HG02571 (cell line): ENCODE data around the gene ZBTB21.
"Not testable (repeated sequence)": the region's sequence is repeated elsewhere in the genome, so short reads cannot be mapped to it uniquely, and the experiment has no call there.

Source experiments
- ATAC-seq: cut with Tn5 transposase; IDR thresholded peaks from one replicate; pipeline ENCODE4 v1.9.1; 2021; ENCODE audit warnings: mild to moderate bottlenecking, moderate library complexity; ENCODE audit not compliant: unreplicated experiment

Gene ZBTB21

DNA sequence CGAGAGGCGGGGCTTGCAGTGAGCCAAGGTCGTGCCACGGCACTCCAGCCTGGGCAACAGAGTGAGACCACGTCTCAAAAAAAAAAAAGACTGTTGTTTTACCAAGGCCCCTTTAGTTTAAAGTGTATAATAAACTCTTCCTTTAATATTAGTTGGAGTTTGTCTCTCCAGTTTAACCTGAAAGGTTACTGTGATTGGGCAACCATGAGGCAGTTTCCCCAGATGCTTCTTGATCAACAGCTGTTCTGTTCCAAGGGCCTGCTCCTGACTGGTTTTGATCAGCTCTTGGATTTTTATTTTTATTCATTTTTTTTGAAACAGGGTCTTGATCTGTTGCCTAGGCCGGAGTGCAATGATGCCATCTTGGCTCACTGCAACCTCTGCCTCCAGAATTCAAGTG is 38.3 kb downstream of the ZBTB21 start:
- ATAC-seq = no peak

DNA sequence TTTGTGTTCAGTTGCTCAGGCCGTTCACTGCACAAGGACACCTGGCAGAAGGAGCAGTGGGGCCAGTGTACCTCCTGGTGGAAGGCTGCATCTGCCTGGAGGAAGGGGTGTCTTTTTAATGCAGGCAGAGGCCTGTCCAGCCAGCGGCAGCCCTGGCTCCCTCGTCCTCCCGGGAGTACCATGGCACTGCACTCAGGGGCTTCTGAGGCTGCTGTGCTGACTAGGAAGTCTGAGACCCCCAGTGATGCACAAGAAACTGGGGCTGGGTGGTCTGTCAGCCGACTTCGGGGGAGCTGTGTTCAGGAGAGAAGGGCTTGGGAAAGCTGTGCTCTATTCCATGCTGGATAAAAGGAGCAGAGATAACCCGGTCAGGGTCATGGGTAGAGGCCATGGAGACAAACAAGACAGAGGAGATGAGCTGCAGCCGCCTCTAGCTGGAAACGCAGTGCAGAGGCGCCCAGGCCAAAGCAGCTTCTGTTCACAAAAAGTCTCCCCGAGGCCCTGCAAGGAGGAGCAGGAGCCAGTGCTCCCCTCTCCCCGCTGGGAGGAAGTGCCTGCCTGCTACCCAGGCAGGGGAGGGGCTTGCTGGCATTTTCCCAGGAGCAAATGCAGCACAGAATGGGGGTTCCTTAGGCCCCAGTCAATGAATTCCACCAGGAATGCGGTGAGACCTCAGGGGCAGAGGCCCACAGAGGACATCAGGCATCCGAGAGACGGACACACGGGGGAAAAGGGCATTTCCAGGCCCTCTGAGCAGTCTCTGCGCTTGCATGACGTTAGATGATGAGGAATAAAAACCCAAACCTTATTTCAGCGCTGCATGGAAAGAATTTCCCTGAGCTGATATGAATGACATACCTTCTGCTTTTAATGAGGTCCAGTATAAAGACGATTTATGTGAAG is 39.2 kb downstream of the ZBTB21 start:
- ATAC-seq = no peak

DNA sequence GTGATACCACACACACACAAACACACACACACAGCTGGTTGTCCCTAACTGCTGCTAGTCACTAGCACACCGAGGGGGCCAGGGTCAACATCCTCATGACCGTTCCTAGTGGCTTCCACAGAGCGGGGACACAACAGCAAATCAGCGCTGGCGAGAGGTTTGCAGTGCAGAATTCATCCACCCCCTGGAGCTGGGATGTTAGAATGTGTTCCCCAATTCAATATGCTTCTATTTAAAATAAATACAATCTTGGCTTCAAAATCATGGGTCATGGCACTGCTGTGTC is 40.1 kb downstream of the ZBTB21 start:
- ATAC-seq = no peak

DNA sequence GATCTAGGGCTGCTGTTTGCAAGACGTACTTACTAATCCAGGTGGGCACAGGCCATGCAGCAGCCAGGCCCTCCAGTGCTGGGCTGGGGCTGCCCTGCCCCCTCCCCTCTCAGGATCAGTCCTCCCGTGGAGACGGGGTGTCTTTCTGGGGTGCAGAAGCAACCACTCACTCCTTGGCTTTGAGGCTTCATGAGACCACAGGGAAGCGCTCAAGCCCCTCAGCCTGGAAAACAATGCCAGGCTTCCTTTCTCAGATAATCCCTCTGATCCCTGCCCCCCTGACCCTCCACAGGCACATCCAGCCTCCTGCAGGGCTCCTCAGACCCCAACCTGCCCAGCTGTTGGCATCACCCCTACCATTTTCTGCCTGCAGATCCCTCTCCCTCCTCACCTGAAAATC is 42.5 kb downstream of the ZBTB21 start:
- ATAC-seq = no peak

DNA sequence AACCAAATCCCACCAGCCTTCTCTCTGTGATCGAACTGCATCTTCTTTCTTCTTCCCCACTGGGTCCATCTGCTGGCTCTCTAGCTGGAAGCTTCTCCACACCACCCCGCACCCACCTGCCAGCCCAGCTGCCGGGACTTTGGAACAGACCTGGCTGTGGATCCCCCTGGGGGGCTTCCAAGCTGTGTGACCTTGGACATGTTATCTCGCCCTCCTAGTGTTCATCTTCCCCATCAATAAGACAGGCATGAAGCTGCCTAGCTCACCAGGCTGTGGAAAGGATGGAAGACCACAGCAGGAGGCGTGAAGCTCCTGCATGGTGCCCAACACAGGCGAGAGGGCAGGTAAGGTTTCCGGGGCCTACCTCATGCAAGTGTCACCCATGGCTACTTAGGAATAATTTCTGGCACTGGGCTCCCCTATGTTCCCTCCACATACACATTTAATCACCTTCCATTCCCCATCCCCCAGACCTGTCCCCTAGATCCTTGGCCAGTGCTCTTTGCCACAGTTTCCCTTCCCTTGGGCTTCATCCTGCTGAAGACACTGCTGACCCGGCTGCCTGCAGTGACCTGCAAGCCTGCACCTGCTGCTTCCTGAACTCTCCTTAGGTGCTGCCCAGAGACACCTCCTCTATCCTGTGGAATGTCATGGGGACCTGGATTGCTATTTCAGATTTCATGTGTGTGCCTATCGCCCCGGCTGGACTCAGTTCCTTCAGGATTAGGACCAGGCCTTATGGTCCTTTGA is 43.1 kb downstream of the ZBTB21 start:
- no peak for ATAC-seq

GRCh38 chr21:41966041-41966833 is 43.9 kb downstream of the ZBTB21 start:
- no peak for ATAC-seq

GRCh38 chr21:41965461-41966013 is 44.6 kb downstream of the ZBTB21 start:
- ATAC-seq = no peak

GRCh38 chr21:41965045-41965444 is 45.1 kb downstream of the ZBTB21 start:
- ATAC-seq = no peak

DNA sequence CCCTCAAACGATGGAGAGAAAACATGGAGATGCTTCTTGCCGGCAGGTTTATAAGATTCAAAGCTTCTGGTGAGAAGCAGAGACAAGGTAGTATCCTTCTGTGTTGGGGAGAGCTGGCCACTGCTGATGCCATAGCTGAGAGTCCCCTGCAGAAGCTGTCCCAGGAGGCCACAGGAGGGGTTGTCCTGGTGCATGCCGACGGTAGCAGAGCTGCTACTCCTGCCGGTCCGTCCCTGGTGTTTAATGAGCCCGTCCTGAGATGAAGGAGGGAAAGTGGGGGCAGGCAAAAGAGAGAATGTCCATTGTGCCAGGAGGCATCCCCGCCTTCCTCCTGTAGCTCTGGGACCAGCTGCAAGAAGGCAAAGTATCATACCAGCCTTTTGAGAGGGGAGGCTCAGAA is 46.0 kb downstream of the ZBTB21 start:
- ATAC-seq = no peak

- ATAC-seq = no peak
Measured at GRCh38 chr21:41962425-41962966, 47.7 kb downstream of the ZBTB21 start.

DNA sequence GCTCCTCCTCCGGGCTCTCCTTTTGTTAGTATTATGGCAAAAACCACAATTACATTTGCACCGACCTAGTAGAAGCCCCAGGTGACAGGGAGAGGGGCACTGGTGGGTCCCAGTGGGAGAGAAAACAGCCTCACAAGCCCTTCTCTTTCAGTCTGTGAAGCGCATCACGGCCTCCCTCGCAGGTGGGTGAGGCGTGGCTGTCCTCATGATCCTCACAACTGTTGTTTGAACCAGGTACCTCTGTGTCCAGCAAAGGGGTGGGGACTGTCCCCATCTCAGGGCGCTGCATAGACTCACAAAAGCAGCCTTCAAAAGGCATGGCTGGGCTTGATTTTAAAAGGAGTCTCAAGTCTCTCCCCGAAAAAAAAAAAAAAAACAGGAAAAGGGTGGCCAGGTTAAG is 48.4 kb downstream of the ZBTB21 start:
- no peak for ATAC-seq

DNA sequence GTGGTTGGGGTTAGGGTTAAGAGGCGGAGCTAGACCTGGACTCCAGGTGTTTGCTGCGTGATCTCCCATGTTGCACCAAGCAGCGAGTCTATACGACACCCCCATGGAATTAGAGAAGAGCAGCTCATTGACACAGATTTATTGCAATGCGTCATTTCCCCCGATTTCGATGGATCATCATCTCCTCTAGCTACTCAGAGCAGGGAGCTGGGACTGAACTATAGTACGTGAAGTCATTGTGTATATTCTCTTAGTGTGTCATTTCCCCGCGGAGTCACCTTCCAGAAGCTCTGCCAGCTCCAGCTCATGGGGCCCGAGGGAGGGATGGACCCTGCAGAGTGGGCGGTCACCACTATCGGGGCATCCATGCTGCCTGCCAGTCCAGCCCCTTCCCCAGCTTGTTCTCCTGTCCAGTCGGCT is 48.9 kb downstream of the ZBTB21 start:
- ATAC-seq = no peak

DNA sequence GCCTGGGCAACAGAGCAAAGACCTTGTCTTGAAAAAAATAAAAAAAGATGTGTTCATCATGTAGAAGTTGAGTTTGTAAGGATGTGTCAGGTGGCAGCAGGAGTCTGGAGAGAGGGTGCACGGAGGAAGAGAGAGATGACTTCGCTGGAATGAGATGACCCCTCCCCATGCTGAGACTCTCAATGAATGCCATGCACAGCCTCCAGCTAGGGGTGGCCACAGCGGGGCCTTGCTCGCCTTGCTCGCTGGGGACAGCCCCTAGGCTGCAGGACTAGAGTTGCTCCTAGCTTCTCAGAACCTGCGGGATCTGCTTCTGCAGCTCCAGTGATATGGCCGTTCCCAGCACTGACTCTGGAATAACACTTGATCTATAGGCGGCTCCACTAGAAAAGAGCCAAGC is 49.8 kb downstream of the ZBTB21 start:
- no peak for ATAC-seq

GRCh38 chr21:41959697-41960096 is 50.5 kb downstream of the ZBTB21 start:
- ATAC-seq = not testable (repeated sequence)

- ATAC-seq = no peak
Measured at GRCh38 chr21:41958886-41959563, 51.1 kb downstream of the ZBTB21 start.

DNA sequence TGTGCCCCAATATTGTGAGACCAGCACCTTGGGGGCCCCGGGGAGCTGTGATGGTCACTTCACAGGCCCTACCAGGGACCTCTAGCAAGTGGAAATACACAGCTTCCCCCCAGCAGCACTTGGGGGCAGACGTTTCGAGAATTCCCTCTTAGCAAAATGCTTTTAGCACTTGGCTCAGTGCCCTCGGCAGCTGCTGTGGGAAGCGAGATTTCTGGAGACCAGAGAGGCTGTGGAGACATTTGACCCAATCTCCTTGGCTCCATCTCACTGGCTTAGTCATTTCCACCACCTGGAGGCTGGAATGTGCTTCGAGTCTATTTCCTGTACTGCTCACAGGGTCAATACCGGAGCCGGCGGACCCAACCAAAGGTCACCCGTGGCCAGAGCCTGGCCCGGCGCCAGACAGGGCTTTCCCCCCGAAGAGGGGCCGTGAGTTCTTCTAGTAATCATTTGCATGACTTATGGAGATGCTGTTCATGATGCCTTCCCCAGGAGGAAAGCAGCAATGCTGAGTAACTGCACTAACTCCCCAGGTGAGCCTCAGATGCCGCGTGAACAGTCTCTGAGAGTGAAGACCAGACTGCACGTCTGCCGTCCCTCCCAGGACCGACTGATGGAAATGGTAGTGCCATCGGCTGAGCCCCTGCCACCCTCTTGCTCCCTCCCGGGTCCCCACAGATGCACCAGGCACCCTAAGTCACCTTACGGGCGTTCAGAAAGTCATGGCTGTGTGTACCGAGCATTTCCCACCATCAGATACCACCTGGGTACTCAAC is 52.0 kb downstream of the ZBTB21 start:
- no peak for ATAC-seq

GRCh38 chr21:41956926-41957729 is 53.0 kb downstream of the ZBTB21 start:
- ATAC-seq = no peak

DNA sequence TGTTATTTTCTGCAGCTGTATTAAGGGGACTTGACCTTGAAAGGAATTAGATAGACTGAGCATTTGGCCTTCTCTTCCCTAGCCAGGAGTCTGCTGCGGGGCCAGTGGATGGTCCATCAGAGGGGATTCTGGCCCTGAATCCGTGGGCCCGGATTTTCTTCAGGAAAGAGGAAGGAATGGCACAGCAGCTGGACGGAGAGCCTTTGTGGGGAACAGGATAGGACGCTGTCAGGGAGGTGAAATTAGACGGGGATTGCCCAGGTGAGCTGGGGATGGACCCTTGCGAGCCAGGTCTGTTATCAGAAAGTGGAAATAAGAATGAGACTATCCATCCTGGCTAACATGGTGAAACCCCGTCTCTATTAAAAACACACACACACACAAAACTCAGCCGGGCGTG is 54.6 kb downstream of the ZBTB21 start:
- no peak for ATAC-seq
